DND-41 (cell line): ENCODE results near the gene TMEM87B.

Experiments used
- ATAC-seq: fragments of 200-7000 bp; cut with Tn5 transposase; 3 replicates; pipeline ENCODE4 v1.9.1; 2021; ENCODE audit warnings: low read depth; ENCODE audit not compliant: insufficient read depth
- DNase-seq: peaks from one replicate; pipeline ENCODE4 v3.0.0-alpha.2; 2020
- H2AFZ ChIP-seq: 2 replicates; pipeline ENCODE4 v1.6.0; 2012; ENCODE audit warnings: low read depth, low read length
- H3K27ac ChIP-seq: 2 replicates; pipeline ENCODE4 v1.5.1; 2012; ENCODE audit warnings: low read length, inconsistent platforms
- H3K27me3 ChIP-seq: fragments of 200-600 bp; sonication (generic); 2 replicates; pipeline ENCODE4 v1.6.0; 2012; ENCODE audit warnings: low read length, mild to moderate bottlenecking, inconsistent platforms; ENCODE audit not compliant: insufficient read depth, poor library complexity
- H3K36me3 ChIP-seq: 2 replicates; pipeline ENCODE4 v1.5.1; 2012; ENCODE audit warnings: low read length, inconsistent platforms; ENCODE audit not compliant: insufficient read depth
- H3K4me1 ChIP-seq: 2 replicates; pipeline ENCODE4 v1.5.1; 2012; ENCODE audit warnings: mild to moderate bottlenecking, low read length; ENCODE audit not compliant: insufficient read depth
- H3K4me2 ChIP-seq: 2 replicates; pipeline ENCODE4 v1.6.0; 2012; ENCODE audit warnings: mild to moderate bottlenecking, moderate library complexity, low read length, inconsistent platforms; ENCODE audit not compliant: insufficient read depth
- H3K4me3 ChIP-seq, 2 experiments: fragments of 200-600 bp in 1 of 2; shearing (Covaris generic) in 1 of 2; 2 replicates each; pipeline ENCODE4 v1.5.1; 2012 to 2016; ENCODE audit warnings: inconsistent platforms in 2 of 2, low read length in 2 of 2, mild to moderate bottlenecking in 2 of 2, low read depth in 1 of 2, moderate library complexity in 1 of 2
- H3K79me2 ChIP-seq: 2 replicates; pipeline ENCODE4 v1.6.0; 2012; ENCODE audit warnings: low read length, inconsistent platforms; ENCODE audit not compliant: insufficient read depth
- H3K9ac ChIP-seq: 2 replicates; pipeline ENCODE4 v1.6.0; 2012; ENCODE audit warnings: low read depth, mild to moderate bottlenecking, inconsistent platforms, low read length, moderate library complexity
- H3K9me3 ChIP-seq: 2 replicates; pipeline ENCODE4 v1.5.1; 2012; ENCODE audit warnings: low read length, moderate library complexity, mild to moderate bottlenecking, inconsistent platforms; ENCODE audit not compliant: insufficient read depth, severe bottlenecking
- H4K20me1 ChIP-seq: 2 replicates; pipeline ENCODE4 v1.6.0; 2012; ENCODE audit warnings: low read length; ENCODE audit not compliant: insufficient read depth
- EZH2 ChIP-seq: IDR thresholded peaks from 3 replicates; pipeline ENCODE4 v1.6.1; 2012; ENCODE audit warnings: borderline replicate concordance, low read depth, mild to moderate bottlenecking, moderate library complexity, low read length, inconsistent platforms; ENCODE audit not compliant: severe bottlenecking
- TF ChIP-seq, protein P1 (sequence below): IDR thresholded peaks from 2 replicates; pipeline ENCODE4 v1.5.1; 2012; ENCODE audit warnings: borderline replicate concordance, low read length, moderate library complexity, mild to moderate bottlenecking; ENCODE audit not compliant: poor library complexity, severe bottlenecking; ENCODE audit errors: extremely low read depth

TMEM87B gene

DNA sequence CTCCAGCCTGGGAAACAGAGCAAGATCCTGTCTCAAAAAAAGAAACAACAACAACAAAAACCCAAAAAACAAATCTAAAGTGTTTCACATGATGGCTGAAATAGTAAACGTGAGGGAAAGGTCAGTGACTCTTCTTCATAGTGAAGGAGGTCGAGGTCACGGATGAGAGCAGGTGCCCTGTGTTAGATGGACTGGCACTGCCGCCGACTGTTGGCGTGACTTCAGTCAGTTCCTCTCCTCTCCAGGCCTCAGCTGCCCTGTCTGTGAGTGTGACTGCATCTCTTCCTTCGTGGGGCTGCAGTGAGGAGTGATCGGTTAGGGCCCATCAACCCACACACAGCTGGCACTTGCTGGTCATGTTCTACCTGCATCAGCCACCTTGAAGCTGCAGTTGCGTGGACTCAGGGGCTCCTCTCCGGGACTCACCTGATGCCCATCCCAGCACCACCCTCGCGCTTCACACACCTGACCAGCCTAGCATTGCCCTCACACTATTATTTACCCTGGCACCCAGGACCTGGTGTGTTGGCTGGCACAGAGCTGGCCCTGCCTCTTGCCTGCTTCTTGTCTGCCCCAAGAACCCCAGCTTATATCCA lies 30.1 kb upstream of the TMEM87B start:
- Histone ChIP-seq H3K9ac (no peak overlapping the region), H2AFZ (no peak overlapping the region), H4K20me1 (no peaks in the 10 kb centered on the region), H3K4me2 (no peak overlapping the region), H3K27ac (no peak overlapping the region; the same call in 1 of the 2 replicates), H3K4me3 (no peak overlapping the region), H3K79me2 (no peaks in the 10 kb centered on the region), H3K9me3 (no peaks in the 10 kb centered on the region), H3K4me1 (peaks cover 3% of the 10 kb centered on the region), H3K36me3 (no peaks in the 10 kb centered on the region), H3K27me3 (no peaks in the 10 kb centered on the region)
- TF ChIP-seq, protein P1, sequence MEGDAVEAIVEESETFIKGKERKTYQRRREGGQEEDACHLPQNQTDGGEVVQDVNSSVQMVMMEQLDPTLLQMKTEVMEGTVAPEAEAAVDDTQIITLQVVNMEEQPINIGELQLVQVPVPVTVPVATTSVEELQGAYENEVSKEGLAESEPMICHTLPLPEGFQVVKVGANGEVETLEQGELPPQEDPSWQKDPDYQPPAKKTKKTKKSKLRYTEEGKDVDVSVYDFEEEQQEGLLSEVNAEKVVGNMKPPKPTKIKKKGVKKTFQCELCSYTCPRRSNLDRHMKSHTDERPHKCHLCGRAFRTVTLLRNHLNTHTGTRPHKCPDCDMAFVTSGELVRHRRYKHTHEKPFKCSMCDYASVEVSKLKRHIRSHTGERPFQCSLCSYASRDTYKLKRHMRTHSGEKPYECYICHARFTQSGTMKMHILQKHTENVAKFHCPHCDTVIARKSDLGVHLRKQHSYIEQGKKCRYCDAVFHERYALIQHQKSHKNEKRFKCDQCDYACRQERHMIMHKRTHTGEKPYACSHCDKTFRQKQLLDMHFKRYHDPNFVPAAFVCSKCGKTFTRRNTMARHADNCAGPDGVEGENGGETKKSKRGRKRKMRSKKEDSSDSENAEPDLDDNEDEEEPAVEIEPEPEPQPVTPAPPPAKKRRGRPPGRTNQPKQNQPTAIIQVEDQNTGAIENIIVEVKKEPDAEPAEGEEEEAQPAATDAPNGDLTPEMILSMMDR = no peak
- no peak for TF ChIP-seq EZH2
- no peak for ATAC-seq
- no peak for DNase-seq

DNA sequence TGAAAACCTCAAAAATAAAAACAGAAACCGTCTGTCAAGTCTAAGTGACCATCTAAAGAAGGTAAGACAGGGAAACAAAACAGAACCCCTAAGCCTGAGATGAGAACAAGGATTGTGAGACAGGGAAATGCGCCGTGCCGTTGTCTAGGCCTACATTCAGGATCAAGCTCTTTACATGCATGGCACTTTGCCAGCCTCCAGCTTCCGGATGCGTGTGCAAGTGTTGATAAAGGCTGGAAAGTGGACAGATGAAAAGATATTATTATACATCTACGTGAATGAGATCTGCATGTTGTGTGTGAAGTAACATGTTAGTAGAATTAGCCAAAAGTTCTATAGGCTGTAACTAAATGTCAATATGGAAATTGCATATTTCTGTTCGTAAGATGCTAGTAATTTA lies 28.6 kb upstream of the TMEM87B start:
- TF ChIP-seq EZH2 = no peak
- TF ChIP-seq, protein P1 = no peak
- Histone ChIP-seq H3K4me3 (no peak overlapping the region), H2AFZ (no peak overlapping the region), H3K36me3 (no peaks in the 10 kb centered on the region), H3K27ac (no peak overlapping the region), H3K9ac (no peak overlapping the region), H3K9me3 (no peaks in the 10 kb centered on the region), H3K4me2 (no peak overlapping the region), H3K79me2 (no peaks in the 10 kb centered on the region), H3K27me3 (no peaks in the 10 kb centered on the region), H4K20me1 (no peaks in the 10 kb centered on the region), H3K4me1 (peaks cover 16% of the 10 kb centered on the region)
- no peak for ATAC-seq
- no peak for DNase-seq

DNA sequence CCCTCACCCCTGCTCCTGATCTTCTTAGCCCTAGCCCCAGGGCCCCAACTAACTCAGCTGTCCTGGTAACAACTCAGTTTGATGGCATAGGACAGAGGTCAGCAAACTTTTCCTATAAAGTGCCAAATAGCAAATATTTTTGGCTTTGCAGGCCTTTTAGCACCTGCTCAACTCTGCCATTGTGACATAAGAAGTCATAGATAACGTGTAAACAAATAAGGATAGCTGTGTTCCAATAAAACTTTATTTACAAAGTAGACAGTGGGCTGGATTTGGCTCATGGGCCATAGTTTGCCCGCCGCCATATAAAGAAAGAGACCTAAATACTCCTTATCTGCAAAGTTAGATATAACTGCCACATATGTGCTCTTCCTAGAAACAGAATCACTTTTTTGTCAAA lies 27.3 kb upstream of the TMEM87B start:
- Histone ChIP-seq H3K4me3 (no peak overlapping the region), H3K4me1 (peaks cover 29% of the 10 kb centered on the region), H3K27ac (no peak overlapping the region), H3K9me3 (no peaks in the 10 kb centered on the region), H4K20me1 (no peaks in the 10 kb centered on the region), H3K9ac (no peak overlapping the region), H3K79me2 (no peaks in the 10 kb centered on the region), H2AFZ (no peak overlapping the region), H3K27me3 (no peaks in the 10 kb centered on the region), H3K4me2 (no peak overlapping the region), H3K36me3 (no peaks in the 10 kb centered on the region)
- TF ChIP-seq, protein P1 = no peak
- TF ChIP-seq EZH2 = no peak
- DNase-seq (no peak), ATAC-seq (no peak)
